ENCODE measurements around the gene NATD1.
A peak's percentile ranks its signal among the peaks of the same experiment; 100 is the strongest.

The NATD1 gene

GRCh38 chr17:21289175-21289901 is 36.1 kb upstream of the NATD1 start:
- H2AFZ ChIP-seq = no peak overlapping the region
- H3K9ac ChIP-seq = no peak overlapping the region
- no peak overlapping the region for H3K4me3 ChIP-seq (ENCODE audit: low read depth, low read length)
- H3K27ac ChIP-seq = no peak overlapping the region
- TF ChIP-seq CTCF (IDR thresholded peaks at IDR 0.05) = no peak
- no peak overlapping the region for H3K4me2 ChIP-seq (ENCODE audit: low read length)
- H3K9me3 ChIP-seq (ENCODE audit: control insufficient read depth, low read length) = no peaks in the 10 kb centered on the region
- H3K4me1 ChIP-seq = peaks cover 22% of the 10 kb centered on the region
- peaks cover 55% of the 10 kb centered on the region for H3K79me2 ChIP-seq
- H3K36me3 ChIP-seq (ENCODE audit: control insufficient read depth, insufficient read depth, low read length) = no peaks in the 10 kb centered on the region
- no peaks in the 10 kb centered on the region for H3K27me3 ChIP-seq (ENCODE audit: control insufficient read depth, insufficient read depth, low read length)

- Histone ChIP-seq H3K9ac (no peak overlapping the region), H3K36me3 (ENCODE audit: control insufficient read depth, insufficient read depth, low read length) (no peaks in the 10 kb centered on the region), H3K79me2 (peaks cover 55% of the 10 kb centered on the region), H3K4me1 (peaks cover 26% of the 10 kb centered on the region), H3K27me3 (ENCODE audit: control insufficient read depth, insufficient read depth, low read length) (no peaks in the 10 kb centered on the region), H3K27ac (peak overlapping the region; percentile 65), H2AFZ (no peak overlapping the region), H3K4me3 (ENCODE audit: low read depth, low read length) (no peak overlapping the region), H3K9me3 (ENCODE audit: control insufficient read depth, low read length) (no peaks in the 10 kb centered on the region), H3K4me2 (ENCODE audit: low read length) (no peak overlapping the region)
- no peak for TF ChIP-seq CTCF (IDR thresholded peaks at IDR 0.05)
These were observed 35.4 kb upstream of the NATD1 start for GRCh38 chr17:21288571-21289017.

GRCh38 chr17:21287703-21288449 is 34.7 kb upstream of the NATD1 start:
- Histone ChIP-seq H3K4me1 (peaks cover 26% of the 10 kb centered on the region), H2AFZ (no peak overlapping the region), H3K4me2 (ENCODE audit: low read length) (peak overlapping the region; percentile 91), H3K9me3 (ENCODE audit: control insufficient read depth, low read length) (no peaks in the 10 kb centered on the region), H3K27me3 (ENCODE audit: control insufficient read depth, insufficient read depth, low read length) (no peaks in the 10 kb centered on the region), H3K9ac (no peak overlapping the region), H3K79me2 (peaks cover 55% of the 10 kb centered on the region), H3K4me3 (ENCODE audit: low read depth, low read length) (peak overlapping the region; percentile 30), H3K36me3 (ENCODE audit: control insufficient read depth, insufficient read depth, low read length) (no peaks in the 10 kb centered on the region), H3K27ac (peak overlapping the region; percentile 65)
- no peak for TF ChIP-seq CTCF (IDR thresholded peaks at IDR 0.05)

GRCh38 chr17:21286909-21287702 is 33.9 kb upstream of the NATD1 start:
- Histone ChIP-seq H3K9ac (no peak overlapping the region), H3K36me3 (ENCODE audit: control insufficient read depth, insufficient read depth, low read length) (no peaks in the 10 kb centered on the region), H3K4me2 (ENCODE audit: low read length) (peak overlapping the region; percentile 91), H3K27me3 (ENCODE audit: control insufficient read depth, insufficient read depth, low read length) (no peaks in the 10 kb centered on the region), H3K9me3 (ENCODE audit: control insufficient read depth, low read length) (no peaks in the 10 kb centered on the region), H3K27ac (peak overlapping the region; percentile 65), H3K4me3 (ENCODE audit: low read depth, low read length) (peak overlapping the region; percentile 59), H2AFZ (no peak overlapping the region), H3K4me1 (peaks cover 26% of the 10 kb centered on the region), H3K79me2 (peaks cover 52% of the 10 kb centered on the region)
- no peak for TF ChIP-seq CTCF (IDR thresholded peaks at IDR 0.05)

Measured in parathyroid adenoma (tissue), 2 donors.